ENCODE measurements around the gene ACBD5.
"Not testable (repeated sequence)": the region's sequence is repeated elsewhere in the genome, so short reads cannot be mapped to it uniquely, and the experiment has no call there.

Gene ACBD5

DNA sequence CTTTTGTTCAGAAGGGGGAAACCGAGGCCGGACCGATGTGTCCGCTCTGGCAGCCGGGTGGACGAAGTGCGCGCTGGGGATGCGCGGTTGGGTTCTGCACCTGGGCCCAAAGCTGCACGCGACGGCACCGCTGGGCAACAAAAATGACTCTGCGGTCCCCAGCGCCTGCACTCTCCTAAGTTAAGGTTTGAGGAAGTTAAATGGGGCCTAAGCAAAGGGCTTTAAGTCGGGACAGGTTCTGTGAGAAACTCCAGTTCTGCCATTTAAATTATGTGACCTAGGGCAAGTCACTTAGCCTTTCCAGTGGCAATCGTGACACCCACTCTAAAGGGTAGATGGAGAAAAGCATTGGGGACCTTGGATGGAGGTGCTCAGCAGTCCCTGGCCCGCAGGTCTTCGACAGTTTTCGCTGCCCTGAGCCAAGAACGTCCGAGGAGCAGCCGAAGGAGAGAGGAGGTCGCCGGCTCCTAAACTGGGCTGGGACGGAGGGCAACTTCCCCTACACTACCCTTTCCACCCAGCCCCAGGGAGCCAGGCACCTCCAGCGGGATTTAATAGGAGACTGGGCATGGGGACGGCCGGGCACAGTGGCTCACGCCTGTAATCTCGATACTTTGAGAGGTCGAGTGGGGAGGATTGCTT lies 534 bp upstream of the ACBD5 start:
- TF ChIP-seq CTCF (IDR thresholded peaks at IDR 0.05; ENCODE audit: low read depth, low read length, missing control alignments): no peak
- in situ Hi-C loops (cut with HindIII; ENCODE audit: low sequenced_read_pairs): no loop called here
- no peak for DNase-seq (ENCODE audit: low read depth)
- peak overlapping the region; percentile 67 for H3K4me3 ChIP-seq (ENCODE audit: low read depth, low read length)

DNA sequence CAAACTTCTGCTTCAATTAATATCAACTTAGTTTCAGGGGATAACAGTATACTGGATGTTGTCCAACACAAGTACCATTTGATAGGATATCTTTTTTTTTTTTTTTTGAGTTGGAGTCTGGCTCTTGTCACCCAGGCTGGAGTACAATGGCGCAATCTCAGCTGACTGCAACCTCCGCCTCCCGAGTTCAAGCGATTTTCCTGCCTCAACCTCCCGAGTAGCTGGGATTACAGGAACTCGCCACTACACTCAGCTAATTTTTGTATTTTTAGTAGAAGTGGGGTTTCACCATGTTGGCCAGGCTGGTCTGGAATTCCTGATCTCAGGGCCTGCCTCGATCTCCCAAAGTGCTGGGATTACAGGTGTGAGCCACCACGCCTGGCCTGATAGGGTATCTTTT lies 3.1 kb downstream of the ACBD5 start:
- DNase-seq (ENCODE audit: low read depth); in situ Hi-C loops (cut with HindIII; ENCODE audit: low sequenced_read_pairs); H3K4me3 ChIP-seq (ENCODE audit: low read depth, low read length): not testable (repeated sequence)

DNA sequence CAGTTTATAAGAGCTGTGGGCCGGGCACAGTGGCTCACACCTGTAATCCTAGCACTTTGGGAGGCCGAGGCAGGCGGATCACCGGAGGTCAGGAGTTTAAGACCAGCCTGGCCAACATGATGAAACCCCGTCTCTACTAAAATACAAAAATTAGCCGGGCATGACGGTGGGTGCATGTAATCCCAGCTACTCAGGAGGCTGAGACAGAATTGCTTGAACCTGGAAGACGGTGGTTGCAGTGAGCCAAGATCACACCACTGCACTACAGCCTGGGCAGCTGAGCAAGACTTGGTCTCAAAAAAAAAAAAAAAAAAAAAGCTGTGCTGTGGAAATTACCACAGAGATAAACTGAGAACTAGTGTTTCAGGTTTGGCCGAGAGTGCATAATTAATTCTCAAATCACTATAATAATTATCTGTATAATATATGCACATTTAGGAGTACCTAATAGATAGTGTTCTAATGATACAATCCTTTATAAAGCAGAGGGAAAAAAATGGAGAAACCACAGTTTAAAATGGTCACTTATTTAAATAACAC lies 3.9 kb downstream of the ACBD5 start:
- H3K4me3 ChIP-seq (ENCODE audit: low read depth, low read length); in situ Hi-C loops (cut with HindIII; ENCODE audit: low sequenced_read_pairs); DNase-seq (ENCODE audit: low read depth): not testable (repeated sequence)

GRCh38 chr10:27235706-27236105 lies 4.9 kb downstream of the ACBD5 start:
- no peak for DNase-seq (ENCODE audit: low read depth)
- in situ Hi-C loops (cut with HindIII; ENCODE audit: low sequenced_read_pairs): no loop called here
- H3K4me3 ChIP-seq (ENCODE audit: low read depth, low read length): no peak overlapping the region
- no peak for TF ChIP-seq CTCF (IDR thresholded peaks at IDR 0.05; ENCODE audit: low read depth, low read length, missing control alignments)

GRCh38 chr10:27230022-27230421 lies 10.6 kb downstream of the ACBD5 start:
- DNase-seq (ENCODE audit: low read depth): no peak
- no peak overlapping the region for H3K4me3 ChIP-seq (ENCODE audit: low read depth, low read length)
- in situ Hi-C loops (cut with HindIII; ENCODE audit: low sequenced_read_pairs): no loop called here
- no peak for TF ChIP-seq CTCF (IDR thresholded peaks at IDR 0.05; ENCODE audit: low read depth, low read length, missing control alignments)

DNA sequence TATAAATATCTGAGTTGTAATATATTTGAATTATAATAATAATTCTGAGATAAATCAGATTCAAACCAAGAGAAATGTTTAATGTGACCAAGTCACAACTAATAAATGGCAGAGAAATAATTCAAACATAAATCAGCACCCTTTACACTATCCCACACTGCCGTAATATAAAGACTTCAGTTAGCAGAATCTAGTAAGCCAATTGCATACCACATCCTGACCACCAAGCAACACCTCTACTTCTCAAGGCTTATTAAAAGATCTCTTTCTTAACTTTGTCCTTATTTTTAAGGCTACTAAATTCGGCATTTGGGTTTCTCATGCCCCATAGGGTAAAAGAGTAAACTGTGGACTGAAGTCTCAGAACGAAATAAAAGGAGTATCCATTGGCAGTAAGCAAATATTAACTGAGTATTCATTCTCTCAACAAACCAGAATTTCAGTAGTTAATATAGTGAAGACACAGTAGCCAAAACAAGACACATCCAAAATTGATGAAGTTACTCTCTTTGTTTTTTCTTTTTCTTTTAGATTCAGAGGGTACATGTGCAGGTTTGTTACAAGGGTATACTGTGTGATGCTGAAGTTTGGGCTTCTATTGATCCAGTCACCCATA lies 14.8 kb downstream of the ACBD5 start:
- in situ Hi-C loops (cut with HindIII; ENCODE audit: low sequenced_read_pairs): no loop called here
- no peak overlapping the region for H3K4me3 ChIP-seq (ENCODE audit: low read depth, low read length)
- DNase-seq (ENCODE audit: low read depth): no peak
- TF ChIP-seq CTCF (IDR thresholded peaks at IDR 0.05; ENCODE audit: low read depth, low read length, missing control alignments): no peak

DNA sequence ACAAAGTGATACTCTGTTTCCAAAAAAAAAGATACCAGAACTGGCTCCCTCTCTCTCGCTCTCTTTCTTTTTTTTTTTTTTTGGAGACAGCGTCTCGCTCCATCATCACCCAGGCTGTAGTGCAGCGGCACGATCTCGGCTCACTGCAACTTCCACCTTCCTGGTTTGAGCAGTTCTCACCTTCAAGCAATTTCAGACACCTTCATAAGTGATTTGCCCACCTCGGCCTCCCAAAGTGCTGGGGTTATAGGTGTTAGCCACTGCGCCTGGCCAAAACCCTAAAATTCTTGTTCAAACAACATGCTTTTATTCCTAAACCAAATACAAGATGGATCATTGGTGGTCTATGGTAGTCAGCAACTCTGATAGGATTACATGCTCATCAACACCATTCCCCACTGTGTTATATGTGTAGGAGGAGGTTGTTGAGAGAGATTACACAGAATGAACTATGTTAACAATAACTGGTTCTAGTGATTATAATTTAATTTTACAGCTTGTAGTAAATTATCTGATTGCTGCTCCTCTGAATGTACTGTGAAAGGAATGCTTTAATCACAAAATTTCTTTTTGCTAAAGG lies 15.5 kb downstream of the ACBD5 start:
- DNase-seq (ENCODE audit: low read depth): no peak
- H3K4me3 ChIP-seq (ENCODE audit: low read depth, low read length): no peak overlapping the region
- in situ Hi-C loops (cut with HindIII; ENCODE audit: low sequenced_read_pairs): no loop called here
- TF ChIP-seq CTCF (IDR thresholded peaks at IDR 0.05; ENCODE audit: low read depth, low read length, missing control alignments): no peak
